GM19025 (cell line): Measurements from ENCODE around the gene GNB1L.

Source experiments
- ATAC-seq: cut with Tn5 transposase; IDR thresholded peaks from one replicate; pipeline ENCODE4 v1.9.1; 2021; ENCODE audit warnings: mild to moderate bottlenecking, low read depth, moderate library complexity; ENCODE audit not compliant: unreplicated experiment

The GNB1L gene

DNA sequence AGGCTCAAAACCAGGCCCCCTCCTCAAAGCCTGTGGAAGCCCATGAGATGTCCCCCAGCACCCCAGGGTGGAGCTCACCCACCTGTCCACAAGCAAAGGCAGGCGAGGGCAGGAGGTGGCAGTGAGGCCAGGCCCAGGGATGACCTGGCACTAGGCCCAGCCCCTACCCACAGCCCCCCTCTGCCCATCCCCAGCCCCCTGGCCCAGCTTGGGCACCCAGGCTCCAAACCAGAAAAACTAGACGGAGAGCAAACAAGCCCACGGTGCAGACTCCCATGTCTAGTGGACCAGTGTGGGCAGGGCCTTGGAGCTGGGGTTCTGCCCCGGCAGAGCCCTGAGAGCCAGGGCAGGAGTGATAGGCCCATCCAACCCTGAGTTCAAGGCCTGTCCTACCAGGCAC is 111.0 kb downstream of the GNB1L start:
- no peak for ATAC-seq

DNA sequence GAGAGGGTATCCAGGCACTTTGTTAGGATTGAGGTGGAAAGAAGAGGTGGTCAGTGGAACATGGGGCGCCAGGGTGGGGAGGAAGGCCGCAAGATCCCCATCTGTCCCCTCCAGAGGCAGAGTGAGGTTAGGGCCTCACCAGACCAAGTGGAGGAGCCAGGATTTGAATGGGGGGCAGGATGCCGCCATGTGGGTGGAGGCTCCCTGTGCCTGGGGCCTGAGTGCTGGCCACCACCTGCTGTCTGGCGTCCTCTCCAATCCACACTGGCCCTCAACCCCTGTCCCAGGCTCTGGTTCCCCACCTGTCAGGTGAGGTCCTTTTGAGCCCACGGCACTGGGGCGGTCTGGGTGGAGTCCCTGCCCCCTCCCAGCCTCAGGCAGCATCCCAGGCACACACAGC is 111.6 kb downstream of the GNB1L start:
- no peak for ATAC-seq

DNA sequence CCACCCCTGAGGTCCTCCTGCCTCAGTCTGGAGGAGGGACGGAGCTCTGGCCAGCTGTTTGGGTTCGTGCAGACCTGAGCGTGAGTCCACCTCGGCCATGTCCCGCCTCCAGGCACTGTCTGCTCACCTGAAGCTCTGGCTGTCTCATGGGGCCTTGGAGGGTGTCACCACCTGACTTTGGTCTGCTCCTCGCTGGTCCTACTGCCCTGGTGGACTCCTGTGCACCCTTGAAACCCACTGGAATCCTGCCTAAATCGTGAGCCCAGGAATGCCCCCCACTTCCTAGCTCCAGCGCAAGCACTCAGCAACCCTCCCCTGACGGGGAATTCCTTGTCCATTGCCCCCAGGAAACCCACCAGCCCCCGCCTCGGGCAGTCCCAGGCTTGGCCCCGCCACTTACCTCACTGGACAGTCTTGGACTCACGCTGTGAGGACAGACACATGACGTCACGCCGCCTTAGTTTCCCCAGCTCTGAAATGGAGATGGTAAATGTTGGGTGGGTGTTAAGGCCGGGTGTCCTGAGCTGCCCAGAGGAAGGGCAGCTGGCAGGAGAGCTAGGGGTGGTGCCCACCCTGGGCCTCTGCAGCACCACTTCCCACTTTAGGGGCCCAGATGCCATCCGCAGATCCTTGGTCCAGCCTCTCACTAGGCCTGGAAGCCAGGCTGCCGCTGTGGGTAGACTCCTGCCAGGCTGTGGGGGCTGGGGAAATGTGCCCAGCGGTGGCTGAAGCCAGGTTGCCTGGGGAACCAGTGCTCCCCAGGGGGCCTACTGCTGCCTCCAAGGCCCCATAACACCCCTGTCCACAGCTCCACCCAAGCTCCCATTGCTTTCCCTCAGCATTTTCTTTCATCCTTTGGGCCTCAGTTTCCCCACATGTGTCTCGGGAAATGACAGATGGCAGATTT is 112.3 kb downstream of the GNB1L start:
- no peak for ATAC-seq

DNA sequence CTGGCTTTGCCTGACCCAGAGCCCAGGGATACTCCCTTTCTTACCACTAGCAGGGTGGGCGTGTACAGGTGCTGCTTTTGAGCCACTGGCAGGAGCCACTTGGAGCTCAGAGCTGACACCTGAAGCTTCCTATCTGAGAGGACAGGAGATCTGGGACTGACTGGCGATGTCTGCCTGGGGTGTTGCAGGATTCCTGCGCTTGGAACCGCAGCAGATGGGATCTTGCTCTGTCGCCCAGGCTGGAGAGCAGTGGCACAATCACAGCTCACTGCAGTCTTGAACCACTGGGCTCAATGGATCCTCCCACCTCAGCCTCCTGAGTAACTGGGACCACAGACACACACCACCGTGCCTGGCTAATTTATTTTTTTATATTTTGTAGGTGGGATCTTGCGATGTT is 113.6 kb downstream of the GNB1L start:
- ATAC-seq = no peak

DNA sequence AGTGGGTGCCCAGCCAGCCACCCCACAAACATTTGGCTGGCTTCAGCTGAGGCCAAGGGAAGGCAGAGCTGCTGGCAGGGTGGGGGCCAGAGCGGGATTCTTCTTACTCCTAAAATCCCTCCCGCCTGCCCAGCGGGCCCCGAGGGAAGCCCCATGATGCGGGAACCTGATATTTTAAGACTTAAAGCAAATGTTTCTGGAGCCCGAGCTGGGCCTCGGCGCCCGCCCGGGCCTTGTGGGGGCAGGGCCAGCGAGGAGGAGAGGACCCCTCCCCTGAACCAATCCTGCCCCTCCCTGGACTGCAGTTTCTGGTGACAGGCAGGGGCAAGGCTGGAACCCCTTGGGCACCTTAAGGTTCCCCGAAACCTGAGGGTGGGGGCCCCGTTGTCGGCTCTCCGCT is 114.1 kb downstream of the GNB1L start:
- no peak for ATAC-seq

DNA sequence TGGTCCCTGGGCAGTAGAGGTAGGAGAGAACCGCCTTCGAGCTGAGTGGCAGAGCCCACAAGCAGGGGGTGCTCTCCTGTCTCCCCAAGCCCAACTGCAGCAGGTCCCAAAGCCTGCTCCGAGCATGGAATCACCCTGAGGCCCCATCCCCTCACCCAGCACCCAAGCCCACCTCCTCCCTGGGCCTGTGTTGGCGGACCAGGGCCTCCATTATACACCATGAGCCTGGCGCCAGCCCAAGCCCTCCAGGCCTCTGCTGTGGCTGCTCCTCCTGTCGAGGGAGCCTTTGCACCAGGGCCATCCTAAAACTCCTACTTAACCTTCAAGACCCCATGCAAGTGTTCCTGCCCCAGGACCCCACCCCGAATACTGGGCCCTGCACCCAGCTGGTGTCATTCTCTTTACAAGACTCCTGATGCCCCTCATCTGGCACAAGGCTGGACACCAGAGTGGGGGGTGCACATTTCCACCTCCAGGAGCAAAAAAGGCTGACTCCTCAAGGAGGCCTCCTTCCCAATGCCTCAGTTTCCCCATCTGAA is 114.7 kb downstream of the GNB1L start:
- ATAC-seq = no peak

DNA sequence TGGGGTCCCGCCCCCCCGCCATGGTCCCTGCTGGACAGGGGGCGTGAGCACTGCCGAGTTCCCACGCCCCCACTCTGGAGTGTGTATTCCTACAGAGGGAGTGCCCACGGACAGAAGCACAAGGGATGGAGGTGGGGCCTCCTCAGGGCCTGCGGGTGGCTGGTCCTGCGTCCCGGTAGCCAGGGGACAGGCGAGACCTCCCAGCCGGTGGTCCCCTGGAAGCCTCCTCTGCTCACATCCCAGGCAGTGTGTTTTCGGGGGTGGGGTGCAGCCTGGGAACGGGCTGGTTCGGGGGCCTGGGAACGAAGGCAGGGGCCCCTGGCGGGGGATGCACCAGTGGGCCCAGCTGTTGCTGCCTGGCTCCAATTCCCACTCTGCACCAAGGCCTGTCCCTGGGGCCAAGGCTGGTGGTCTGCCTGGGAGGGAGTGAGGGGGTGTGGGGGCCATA is 115.2 kb downstream of the GNB1L start:
- ATAC-seq = no peak

DNA sequence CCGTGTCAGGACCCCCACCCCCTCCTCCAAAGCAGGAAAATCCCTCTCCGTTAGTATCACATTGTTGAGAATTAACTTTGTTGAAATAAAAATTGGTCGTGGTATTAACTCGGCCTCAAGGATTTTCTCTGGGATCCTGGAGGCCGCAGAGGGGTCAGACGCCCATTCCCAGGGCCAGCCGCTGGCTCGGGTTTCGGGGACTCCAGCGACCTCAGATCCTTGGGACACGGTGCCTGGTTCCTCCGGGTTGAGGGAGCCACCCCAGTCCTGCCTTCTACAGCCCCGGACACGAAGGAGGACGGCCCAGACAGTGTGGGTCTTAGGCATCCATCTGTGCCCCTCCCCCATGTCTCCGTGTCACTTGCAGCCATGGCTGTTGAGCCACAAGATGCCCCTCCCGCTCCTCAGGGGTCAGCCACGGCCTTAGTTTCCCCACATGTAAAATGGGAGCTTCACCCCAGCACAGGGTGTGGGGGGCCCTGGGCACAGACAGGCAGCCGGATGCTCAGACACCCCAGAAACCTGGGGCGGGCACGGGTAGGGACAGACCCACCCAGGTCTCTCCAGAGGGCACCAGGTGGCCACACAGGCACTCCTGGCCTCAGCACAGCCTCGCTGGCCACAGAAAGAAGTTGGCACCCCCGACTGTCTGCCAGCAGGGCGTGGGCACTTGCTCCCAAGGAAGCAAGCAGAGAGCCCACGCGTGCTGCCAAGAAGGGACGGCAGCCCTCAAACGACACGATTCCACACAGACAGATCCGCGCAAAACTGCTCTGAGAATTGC is 115.8 kb downstream of the GNB1L start:
- ATAC-seq = no peak

DNA sequence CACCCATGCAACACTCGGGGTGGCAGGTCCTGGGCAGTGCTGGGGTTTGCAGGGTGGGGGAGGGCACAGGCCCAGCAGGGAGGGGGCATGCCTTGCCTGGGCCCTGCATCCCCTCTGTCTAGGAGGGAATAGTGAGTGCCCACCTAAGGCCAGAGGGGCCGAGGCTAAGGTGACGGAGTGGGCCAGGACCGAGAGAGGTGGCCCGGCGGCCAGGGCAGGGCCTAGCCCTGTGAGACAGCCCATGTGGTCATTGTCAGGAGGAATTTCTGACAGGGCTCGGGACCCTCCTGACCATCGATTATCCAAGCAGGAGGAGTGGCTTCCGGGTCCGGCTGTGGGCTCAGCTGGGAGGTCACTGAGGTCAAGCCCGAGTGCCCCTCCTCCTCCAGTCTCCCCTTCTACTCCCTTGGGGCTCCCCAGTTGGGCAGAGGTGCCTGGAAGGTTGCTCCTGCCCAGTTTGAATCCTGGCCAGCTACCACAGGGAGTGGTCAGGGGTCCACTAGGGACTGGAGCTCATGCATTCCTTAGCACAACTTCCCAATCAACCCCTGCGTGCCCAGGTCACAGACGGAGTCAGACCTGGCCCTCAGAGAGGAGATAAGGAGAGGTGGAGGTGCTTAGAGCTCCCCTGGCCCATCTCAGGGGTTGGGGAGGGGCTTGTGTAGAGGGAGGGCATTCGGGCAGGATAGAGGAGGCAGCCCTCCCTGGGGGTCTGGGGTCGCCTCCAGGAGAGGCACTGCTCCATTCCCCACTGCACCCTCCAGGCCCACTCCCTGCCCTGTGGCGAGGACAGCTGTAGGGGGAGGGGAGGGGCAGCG is 116.6 kb downstream of the GNB1L start:
- no peak for ATAC-seq

DNA sequence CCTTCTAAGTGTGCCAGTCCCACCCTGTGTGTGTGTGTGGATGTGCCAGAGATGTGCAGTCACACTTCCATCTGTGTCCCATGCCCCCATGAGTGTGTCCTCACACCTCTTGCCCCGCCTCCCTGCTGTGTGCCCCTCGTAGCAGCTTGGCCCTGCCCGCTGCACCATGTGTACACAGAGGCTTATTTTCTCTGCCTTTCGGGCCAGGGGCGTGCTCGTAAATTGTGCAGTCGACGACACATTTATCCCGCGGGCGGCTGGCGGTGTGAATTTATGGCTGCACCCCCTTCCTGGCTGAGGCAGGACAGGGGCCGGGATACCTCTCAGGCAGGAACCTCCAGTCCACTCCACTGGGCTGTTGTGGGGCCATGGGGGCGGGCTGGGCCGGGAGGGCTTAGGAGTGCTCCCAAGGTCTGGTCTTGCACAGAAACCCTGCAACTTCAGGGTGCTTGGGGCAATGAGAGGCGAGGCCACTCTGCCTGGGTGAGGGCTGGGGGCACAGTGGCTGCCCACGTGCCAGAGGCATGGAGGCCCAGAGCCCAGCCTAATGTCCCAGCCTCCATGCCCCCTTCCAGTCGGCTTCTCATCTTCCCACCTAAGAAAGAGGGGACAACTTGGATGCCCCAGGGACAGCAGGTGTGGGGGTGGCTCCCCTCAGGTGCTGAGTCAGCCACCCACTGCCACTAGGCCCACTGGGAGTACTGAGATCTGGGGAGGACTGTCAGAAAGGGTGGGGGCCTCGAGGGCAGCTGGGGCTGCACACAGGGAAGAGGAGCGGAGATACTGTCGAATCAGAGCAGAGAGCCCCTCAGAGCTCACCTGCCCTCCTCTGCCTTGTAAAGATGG is 118.8 kb downstream of the GNB1L start:
- ATAC-seq = no peak

DNA sequence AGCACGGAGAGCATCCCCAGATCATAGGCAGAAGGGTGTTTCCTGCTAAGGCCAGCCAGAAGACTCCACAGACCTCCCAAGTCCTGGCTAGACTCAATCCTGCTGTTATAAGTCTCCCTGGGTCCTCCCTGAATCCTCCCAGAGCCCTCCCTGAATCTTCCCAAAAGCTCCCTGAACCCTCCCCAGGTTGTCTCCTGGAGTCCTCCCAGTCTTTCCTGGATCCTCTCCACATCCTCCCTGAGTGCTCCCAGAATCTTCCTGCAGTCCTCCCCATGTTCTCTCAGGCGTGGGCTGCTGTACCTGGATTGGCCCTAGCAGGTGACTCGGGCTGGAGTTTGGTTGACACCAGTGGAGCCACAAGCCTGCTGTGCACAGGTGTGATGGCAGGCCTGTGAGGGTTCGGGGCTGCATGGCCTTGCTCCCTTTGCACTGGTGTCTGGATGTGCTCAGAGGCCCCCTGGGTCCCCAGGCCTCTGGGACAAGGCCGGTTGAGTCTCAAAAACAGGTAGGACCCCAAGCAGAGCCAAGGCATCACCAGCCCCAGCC is 119.8 kb downstream of the GNB1L start:
- ATAC-seq = no peak

DNA sequence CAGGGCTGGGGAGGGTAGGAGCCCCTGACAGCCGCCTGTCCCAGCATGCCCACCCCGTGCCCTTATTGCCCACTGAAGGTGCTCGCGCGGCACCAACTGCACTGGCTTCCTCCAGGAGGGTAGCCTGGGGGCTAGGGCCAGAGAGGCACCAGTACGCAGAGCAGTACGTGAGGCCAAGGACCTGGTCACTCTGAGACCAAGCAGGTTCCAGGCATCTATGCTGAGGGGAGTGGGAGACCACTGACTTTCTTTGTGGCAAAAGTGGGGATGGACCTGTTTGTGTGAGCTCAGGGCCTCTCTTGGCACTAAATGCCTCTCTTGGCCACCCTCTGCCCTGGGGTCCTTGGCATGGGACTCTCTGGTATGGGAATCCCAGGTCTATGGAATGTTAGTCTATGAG is 120.5 kb downstream of the GNB1L start:
- ATAC-seq = no peak

DNA sequence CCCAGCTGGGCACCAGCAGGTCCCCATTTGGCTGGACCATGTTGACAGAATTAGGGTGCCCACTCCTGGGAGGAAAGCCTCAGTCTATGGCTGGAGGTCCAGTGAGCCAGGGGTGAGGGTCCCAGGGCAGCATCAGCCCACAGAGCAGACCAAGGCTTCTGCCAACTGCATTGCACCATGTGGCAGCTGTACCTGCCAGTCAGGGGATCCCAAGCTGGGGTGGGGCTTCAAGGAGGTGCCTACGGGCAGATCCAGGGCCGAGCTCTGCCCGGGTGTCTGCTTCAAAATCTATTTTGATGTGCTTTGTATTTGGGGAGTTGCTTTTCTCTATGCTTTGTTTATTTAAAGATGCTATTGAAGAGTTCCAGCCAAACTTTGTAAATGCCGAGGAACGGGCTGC is 120.9 kb downstream of the GNB1L start:
- no peak for ATAC-seq
